Nucleus accumbens (tissue), 56 donors: ENCODE data around the gene H2BK1.

ENCODE experiments used
- DNase-seq, 56 donors: peaks; one replicate each; lab custom pipeline; 2025; lab: John Stamatoyannopoulos, UW

H2BK1 gene

GRCh38 chr7:151210087-151210854, at the start of gene H2BK1:
Gene H2BK1, minus strand, starts transcription at chr7:151210488. Its CDS starts 170 bp downstream, at chr7:151210318.
- peak in 1 of 56 donors; percentile 7 for DNase-seq

GRCh38 chr7:151257990-151258389, 47.7 kb upstream of the H2BK1 start:
- no peak for DNase-seq

- DNase-seq: peak in 3 of 56 donors; percentile 3 to 30 (median 8)
Observed at GRCh38 chr7:151256410-151257045, 46.2 kb upstream of the H2BK1 start.

- DNase-seq: no peak
Observed at GRCh38 chr7:151255390-151255789, 45.1 kb upstream of the H2BK1 start.

GRCh38 chr7:151254851-151255250, 44.6 kb upstream of the H2BK1 start:
- DNase-seq: no peak

- DNase-seq: no peak
Observed at GRCh38 chr7:151254316-151254715, 44.0 kb upstream of the H2BK1 start.

GRCh38 chr7:151252961-151253711, 42.8 kb upstream of the H2BK1 start:
- DNase-seq: no peak

- peak in 1 of 56 donors; percentile 43 for DNase-seq
Observed at GRCh38 chr7:151252561-151252835, 42.2 kb upstream of the H2BK1 start.

GRCh38 chr7:151251689-151252560, 41.6 kb upstream of the H2BK1 start:
- DNase-seq: peak in 51 of 56 donors; percentile 26 to 91 (median 72)

- DNase-seq: peak in 13 of 56 donors; percentile 47 to 71 (median 59)
Observed at GRCh38 chr7:151251328-151251688, 41.0 kb upstream of the H2BK1 start.

GRCh38 chr7:151250181-151251132, 40.2 kb upstream of the H2BK1 start:
- DNase-seq: no peak

- peak in 4 of 56 donors; percentile 22 to 62 (median 40) for DNase-seq
Observed at GRCh38 chr7:151249732-151250072, 39.4 kb upstream of the H2BK1 start.

- DNase-seq: peak in 34 of 56 donors; percentile 30 to 73 (median 52)
Observed at GRCh38 chr7:151249034-151249731, 38.9 kb upstream of the H2BK1 start.

- peak in 34 of 56 donors; percentile 19 to 75 (median 52) for DNase-seq
Observed at GRCh38 chr7:151248346-151249033, 38.2 kb upstream of the H2BK1 start, which contains the start of gene SMARCD3. Gene SMARCD3, minus strand, starts transcription at chr7:151248694. Its CDS starts 132 bp downstream, at chr7:151248562.

- peak in 3 of 56 donors; percentile 30 to 53 (median 41) for DNase-seq
Observed at GRCh38 chr7:151247611-151248345, 37.5 kb upstream of the H2BK1 start.

GRCh38 chr7:151246851-151247580, 36.7 kb upstream of the H2BK1 start:
- no peak for DNase-seq
